IPS-NIHi11 (cell line): ENCODE measurements around the gene HES4.
A peak's percentile ranks its signal among the peaks of the same experiment; 100 is the strongest.
"Not testable (repeated sequence)": the region's sequence is repeated elsewhere in the genome, so short reads cannot be mapped to it uniquely, and the experiment has no call there.

Experiments
- DNase-seq: peaks from one replicate; pipeline ENCODE4 v3.0.0; 2012; ENCODE audit warnings: mixed read lengths, low spot score

Gene HES4

GRCh38 chr1:1018321-1018685, 18.4 kb upstream of the HES4 start:
- DNase-seq = not testable (repeated sequence)

GRCh38 chr1:1017397-1018320, 17.8 kb upstream of the HES4 start:
- DNase-seq = not testable (repeated sequence)

- no peak for DNase-seq
These were observed 15.1 kb upstream of the HES4 start for GRCh38 chr1:1014799-1015681.

DNA sequence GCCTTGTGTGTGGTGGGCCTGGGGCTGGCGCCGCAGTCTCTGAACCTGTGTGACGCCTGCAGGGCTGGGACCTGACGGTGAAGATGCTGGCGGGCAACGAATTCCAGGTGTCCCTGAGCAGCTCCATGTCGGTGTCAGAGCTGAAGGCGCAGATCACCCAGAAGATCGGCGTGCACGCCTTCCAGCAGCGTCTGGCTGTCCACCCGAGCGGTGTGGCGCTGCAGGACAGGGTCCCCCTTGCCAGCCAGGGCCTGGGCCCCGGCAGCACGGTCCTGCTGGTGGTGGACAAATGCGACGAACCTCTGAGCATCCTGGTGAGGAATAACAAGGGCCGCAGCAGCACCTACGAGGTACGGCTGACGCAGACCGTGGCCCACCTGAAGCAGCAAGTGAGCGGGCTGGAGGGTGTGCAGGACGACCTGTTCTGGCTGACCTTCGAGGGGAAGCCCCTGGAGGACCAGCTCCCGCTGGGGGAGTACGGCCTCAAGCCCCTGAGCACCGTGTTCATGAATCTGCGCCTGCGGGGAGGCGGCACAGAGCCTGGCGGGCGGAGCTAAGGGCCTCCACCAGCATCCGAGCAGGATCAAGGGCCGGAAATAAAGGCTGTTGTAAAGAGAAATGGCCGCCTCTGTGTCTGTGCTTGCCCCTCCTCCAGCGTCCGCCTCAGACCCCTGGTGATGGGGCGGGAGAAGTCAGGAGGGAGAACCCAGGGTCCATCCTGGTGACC, 14.2 kb upstream of the HES4 start:
- DNase-seq = no peak

- no peak for DNase-seq
These were observed 13.4 kb upstream of the HES4 start, which contains the start of gene ISG15 for GRCh38 chr1:1013105-1013921. Gene ISG15 (plus strand): TSS chr1:1013497. CDS start chr1:1013574, 77 bp downstream.

- DNase-seq = not testable (repeated sequence)
These were observed 12.8 kb upstream of the HES4 start for GRCh38 chr1:1012736-1013104.

- no peak for DNase-seq
These were observed 11.6 kb upstream of the HES4 start for GRCh38 chr1:1011396-1011949.

DNA sequence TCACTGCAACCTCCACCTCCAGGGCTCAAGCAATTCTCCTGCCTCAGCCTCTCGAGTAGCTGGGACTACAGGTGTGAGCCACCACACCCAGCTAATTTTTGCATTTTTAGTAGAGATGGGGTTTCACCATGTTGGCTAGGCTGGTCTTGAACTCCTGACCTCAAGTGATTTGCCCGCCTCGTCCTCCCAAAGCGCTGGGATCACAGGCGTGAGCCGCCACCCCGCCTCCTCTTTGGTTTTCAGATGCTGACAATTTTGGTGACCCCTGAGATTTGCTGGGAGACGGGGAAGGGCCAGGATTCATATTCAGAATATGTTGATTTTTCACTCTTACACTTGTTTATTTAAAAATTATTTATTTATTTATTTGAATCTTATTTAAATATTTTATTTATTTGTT, 10.2 kb upstream of the HES4 start:
- not testable (repeated sequence) for DNase-seq

DNA sequence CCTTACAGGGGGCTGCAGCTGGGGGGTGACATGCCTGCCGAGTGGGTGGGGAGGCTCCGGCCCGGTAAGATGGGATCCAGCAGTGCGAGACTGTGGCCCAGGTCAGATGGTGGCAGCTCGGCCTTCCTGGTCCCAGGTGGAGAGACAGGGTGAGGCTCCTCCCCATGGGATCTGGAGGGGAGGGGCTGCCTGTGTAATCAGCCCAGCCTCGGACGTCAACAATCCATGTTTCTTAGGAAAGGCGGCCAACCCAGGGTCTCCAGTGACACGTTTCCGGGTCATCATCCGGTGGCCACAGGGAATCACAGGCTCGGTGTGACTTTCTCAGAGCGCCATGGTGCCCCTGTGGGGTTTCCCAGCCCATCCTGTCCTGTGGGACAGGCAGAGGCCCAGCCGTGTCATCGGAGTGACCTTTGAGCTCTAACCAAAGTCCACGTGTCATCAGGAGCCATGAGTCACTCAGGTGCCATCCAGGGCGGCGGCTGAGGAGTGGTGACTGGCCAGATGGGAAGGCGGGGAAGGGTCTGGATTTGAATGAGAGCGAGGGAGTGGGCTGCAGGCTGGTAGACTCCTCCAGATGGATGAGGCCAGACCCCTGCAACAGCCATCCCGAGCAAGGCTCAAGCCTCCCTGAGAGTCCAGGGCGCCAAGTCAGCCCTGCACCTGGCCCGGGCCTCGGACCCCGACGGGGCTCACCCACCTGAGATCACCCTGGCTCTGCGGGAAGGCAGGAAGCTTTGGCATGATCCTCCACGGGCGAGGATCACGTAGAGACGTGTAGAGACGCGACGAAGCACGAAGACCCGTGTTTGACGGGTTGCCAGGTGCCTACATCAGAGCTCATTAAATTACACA, 6.6 kb upstream of the HES4 start:
- no peak for DNase-seq

- DNase-seq = no peak
These were observed 5.9 kb upstream of the HES4 start for GRCh38 chr1:1005774-1006304.

- DNase-seq = peak; percentile 37
These were observed 5.1 kb upstream of the HES4 start for GRCh38 chr1:1004780-1005697.

GRCh38 chr1:1004420-1004779, 4.5 kb upstream of the HES4 start:
- DNase-seq = no peak

GRCh38 chr1:1003618-1004419, 3.9 kb upstream of the HES4 start:
- DNase-seq = no peak

DNA sequence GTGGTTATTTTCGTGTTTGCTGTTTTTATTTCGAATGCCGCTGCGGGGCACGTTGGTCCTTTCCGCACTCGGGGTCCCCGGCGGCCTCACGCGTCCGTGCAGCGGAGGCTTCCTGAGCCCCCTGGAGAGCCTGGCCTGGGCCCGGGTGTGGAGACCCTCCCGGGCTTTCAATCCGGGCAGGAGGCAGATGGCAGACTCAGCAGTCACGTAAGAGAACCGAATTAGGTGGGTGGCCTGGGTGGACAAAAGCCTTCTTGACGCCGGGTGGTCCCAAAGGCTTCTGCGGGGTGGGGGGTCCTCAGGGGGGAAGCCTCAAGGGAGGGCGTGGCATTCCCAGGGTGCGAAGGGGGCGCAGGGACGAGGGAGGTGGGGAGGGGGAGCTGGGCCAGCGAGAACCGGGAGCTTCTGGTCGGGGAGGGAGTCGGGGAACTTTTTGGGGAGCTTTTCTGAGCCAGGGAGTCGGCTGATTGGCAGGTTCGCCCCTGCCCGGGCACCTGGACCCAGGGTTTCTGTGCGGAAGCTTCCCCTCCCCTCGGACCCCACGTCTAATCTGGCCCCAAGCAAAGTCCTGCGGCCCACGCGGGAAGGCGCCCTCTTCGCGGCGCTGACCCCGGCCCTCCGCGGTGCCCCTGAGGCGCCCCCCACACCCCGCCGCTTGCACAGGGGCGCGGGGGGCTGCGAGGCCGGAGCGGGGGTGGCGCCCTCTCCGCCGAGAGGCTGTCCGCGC, 1.3 kb upstream of the HES4 start:
- peak; percentile 51 for DNase-seq

DNA sequence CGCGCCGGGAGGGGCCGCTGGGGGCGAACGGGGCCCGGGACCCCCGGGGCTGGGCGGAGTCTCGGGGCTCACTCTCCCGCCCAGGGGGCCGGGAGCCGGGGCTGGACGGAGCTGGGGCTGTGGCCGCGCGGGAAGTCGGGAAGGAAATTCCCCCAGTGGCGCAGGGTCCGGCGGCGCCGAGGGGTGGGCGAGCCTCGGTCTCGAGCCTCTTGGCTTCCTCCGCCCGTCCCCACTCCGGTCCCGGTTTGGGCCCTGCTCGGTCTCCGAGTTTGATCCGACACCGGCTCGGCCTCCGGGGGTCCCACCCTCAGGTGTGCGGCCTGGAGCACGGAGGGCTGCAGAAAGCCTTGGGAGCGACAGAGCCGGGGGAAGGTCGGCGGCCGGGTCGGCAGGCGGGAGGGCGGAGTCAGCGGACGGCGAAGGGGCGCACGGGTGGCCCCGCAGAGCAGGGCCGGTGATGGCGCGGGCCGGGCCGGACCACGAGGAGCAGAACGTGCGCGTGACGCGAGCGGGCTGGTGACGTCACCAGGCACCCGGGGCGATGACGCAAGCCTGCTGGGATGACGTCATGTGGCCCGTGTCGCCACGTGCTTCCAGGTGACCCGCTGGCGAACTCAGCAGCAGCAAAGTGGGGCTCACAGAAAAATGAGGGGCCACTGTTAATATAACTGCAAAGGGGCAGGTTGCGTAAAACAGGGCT, 610 bp upstream of the HES4 start:
- peak; percentile 81 for DNase-seq

DNA sequence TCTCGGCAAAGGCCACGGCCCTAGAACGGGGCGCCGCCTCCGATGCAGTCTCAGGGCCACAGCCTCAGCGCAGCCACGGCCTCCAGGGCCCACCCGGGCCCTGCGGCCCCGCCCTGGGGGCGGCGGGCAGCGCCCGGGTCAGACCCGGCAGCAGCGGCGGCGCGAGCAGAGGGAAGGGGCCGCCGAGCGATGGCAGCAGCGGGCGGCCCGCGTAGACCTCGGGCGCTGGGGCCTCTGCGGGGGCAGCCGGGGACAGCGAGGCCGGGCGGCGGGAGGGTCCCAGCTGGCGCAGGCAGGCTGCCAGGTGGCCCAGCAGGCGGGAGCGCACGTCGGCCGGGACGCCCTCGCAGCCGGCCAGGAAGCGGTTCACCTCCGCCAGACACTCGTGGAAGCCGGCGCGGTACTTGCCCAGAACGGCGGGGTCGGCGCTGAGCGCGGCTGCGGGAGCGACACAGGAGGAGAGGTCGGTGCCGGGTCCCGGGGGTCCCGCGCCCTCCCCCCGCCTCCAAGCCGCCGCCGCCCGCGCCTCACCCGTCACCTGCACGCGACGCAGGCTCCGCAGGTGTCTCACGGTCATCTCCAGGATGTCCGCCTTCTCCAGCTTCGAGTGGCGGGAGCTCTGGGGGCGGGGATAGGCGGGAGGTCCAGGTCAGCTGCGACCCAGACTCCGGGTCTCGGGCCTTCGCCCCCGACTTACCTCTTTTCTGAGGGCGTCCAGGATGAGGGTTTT, 737 bp downstream of the HES4 start:
- peak; percentile 59 for DNase-seq
